ENCODE results near the gene HOXD8. TPM values are rescaled to one million over a fixed set of nuclear protein-coding genes. Genes with fewer than 3 reads are reported as not detected.

The HOXD8 gene
- total and polyA plus RNA-seq, 9 of the 15 experiments (the other 6 are each of a cell fraction or from before 2014, with no cell fraction given), result 0.04 to 0.15 TPM; not detected in 7

GRCh38 chr2:176096986-176097819 lies 32.3 kb upstream of the HOXD8 start (continued):
- no peak for TF ChIP-seq ATF1 (CRISPR knock-in tag; IDR thresholded peaks at IDR 0.05)
- TF ChIP-seq ATF1 (tag; IDR thresholded peaks at IDR 0.05), result 0 out of 2 replicates have a peak, but pooled peaks have one; percentile 31
- no peak for TF ChIP-seq ZNF282 (CRISPR knock-in tag; IDR thresholded peaks at IDR 0.05)
- no peak for TF ChIP-seq FOS (IDR thresholded peaks at IDR 0.05; ENCODE audit: extremely low read depth, insufficient read length)
- TF ChIP-seq CHD1 (IDR thresholded peaks at IDR 0.05; ENCODE audit: low read length), result no peak
- TF ChIP-seq HMGXB4 (CRISPR knock-in tag; IDR thresholded peaks at IDR 0.05), result no peak
- TF ChIP-seq GABPB1 (CRISPR knock-in tag; IDR thresholded peaks at IDR 0.05), result no peak; the same call in 1 of the 2 replicates
- no peak for TF ChIP-seq SIN3B (IDR thresholded peaks at IDR 0.05; ENCODE audit: low read depth)
- no peak for TF ChIP-seq MCM2 (IDR thresholded peaks at IDR 0.05; ENCODE audit: low read depth)
- no peak for TF ChIP-seq ZNF668 (CRISPR knock-in tag; IDR thresholded peaks at IDR 0.05)
- no peak for TF ChIP-seq ZNF354B (CRISPR knock-in tag; IDR thresholded peaks at IDR 0.05)
- TF ChIP-seq FOXA1 (IDR thresholded peaks at IDR 0.05; ENCODE audit: borderline replicate concordance), result no peak
- no peak for TF ChIP-seq HNRNPL (IDR thresholded peaks at IDR 0.05; ENCODE audit: low read depth, low read length)
- TF ChIP-seq GTF2A2 (tag; IDR thresholded peaks at IDR 0.05), result no peak
- TF ChIP-seq ZFX (CRISPR knock-in tag; IDR thresholded peaks at IDR 0.05), result peak; percentile 61
- TF ChIP-seq GATAD2B (IDR thresholded peaks at IDR 0.05; ENCODE audit: borderline replicate concordance), result no peak
- peak; percentile 22; the same call in 1 of the 2 replicates for TF ChIP-seq CTBP1 (IDR thresholded peaks at IDR 0.05; ENCODE audit: borderline replicate concordance)
- no peak for TF ChIP-seq MLLT1 (IDR thresholded peaks at IDR 0.05)
- 0 out of 2 replicates have a peak, but pooled peaks have one; percentile 9 for TF ChIP-seq ZNF79 (CRISPR knock-in tag; IDR thresholded peaks at IDR 0.05; ENCODE audit: low read depth)
- no peak for TF ChIP-seq ZNF717 (CRISPR knock-in tag; IDR thresholded peaks at IDR 0.05)
- TF ChIP-seq C11orf30 (IDR thresholded peaks at IDR 0.05; ENCODE audit: low read depth), result no peak
- no peak for TF ChIP-seq NFYB (IDR thresholded peaks at IDR 0.05; ENCODE audit: extremely low read depth, insufficient read length)
- no peak for TF ChIP-seq PHF21A (IDR thresholded peaks at IDR 0.05; ENCODE audit: borderline replicate concordance, low read depth)
- no peak for TF ChIP-seq ZZZ3 (IDR thresholded peaks at IDR 0.05)
- TF ChIP-seq ZNF408 (CRISPR knock-in tag; IDR thresholded peaks at IDR 0.05; ENCODE audit: low read depth), result no peak
- TF ChIP-seq TEAD2 (tag; IDR thresholded peaks at IDR 0.05), result no peak
- TF ChIP-seq ZNF133 (CRISPR knock-in tag; IDR thresholded peaks at IDR 0.05), result no peak

Measured in K562 (cell line).